T-helper 9 cell (primary cell): ENCODE data around the gene AKIP1.
A peak's percentile ranks its signal among the peaks of the same experiment; 100 is the strongest.

Source experiments
- DNase-seq: peaks from one replicate; pipeline ENCODE4 v3.0.0-alpha.2; 2020

AKIP1 gene

GRCh38 chr11:8962841-8963240, 51.9 kb downstream of the AKIP1 start:
- no peak for DNase-seq

DNA sequence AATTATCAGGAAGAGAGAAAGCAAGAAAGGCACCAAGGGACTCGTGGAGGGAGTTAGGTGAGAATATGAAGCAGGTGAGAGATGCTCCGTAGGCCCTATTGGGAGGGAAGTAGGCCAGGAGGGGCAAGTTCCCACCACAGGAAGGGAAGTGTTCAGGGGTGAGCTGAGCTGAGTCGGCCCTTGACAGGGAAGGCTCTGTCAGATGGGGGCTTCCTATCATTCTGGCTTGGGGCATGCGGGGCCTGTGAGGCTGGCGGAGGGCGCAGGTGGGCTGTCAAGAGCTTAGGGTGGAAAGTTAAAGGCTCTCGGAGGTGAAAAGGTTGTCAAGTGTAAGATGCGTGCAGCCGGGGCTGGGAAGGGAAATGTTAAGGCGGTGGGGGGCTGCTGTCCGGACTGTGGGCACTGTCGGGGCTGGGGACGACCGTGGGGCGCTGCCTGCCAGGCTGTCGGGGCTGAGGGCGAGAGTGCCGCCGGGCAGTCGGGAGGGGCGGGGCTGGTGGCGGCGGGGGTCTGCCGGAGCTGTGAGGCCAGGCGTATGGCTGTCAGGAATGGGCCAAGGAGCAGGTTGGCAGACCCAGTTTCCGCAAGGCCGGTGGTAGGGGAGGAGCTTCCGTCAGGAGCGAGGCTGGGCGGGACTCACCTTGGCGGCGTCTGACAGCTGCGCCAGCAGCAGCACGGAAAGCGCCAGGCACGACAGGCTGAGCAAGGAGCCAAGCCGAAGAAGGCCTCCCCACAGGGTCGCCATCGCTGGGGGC, 52.8 kb downstream of the AKIP1 start:
- DNase-seq, result peak; percentile 58

- peak; percentile 54 for DNase-seq
These were observed 53.6 kb downstream of the AKIP1 start, which contains the start of gene TMEM9B for GRCh38 chr11:8964324-8965320. TMEM9B (minus strand) TSS chr11:8964442; CDS start chr11:8964313, 129 bp downstream.

DNA sequence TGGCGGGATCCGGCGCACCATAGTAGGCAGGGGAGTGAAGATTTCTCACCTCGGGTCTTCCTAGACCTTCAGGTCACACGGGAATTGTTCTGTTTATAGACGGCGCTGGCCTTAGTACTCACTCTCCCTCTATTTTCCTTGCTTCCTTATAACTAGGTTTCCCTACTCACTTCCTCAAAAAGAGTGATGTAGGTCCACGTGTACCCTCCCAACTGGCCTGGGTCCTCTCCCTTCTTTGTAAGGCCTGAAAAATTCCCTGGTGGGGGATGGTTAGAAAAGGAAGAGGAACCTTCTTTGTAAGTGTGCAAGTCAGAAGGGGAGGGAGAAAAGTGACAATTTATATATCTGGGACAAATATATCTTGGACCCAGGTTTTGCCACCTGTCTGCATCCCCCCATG, 56.2 kb downstream of the AKIP1 start:
- no peak for DNase-seq
